Right lobe of liver (tissue), 6 donors: ENCODE results near the gene CCDC201. TPM values are rescaled to one million over a fixed set of nuclear protein-coding genes. Genes with fewer than 3 reads are reported as not detected.

Experiments used
- ATAC-seq, 4 donors: fragments of 200-7000 bp; cut with Tn5 transposase; one replicate each; pipeline ENCODE4 v1.9.1; 2020; ENCODE audit warnings: mild to moderate bottlenecking in 4 of 4, moderate library complexity in 4 of 4
- DNase-seq, 3 donors: peaks; one replicate each; pipeline ENCODE4 v3.0.0-alpha.2; 2020
- H3K27ac ChIP-seq, 3 donors: fragments of 200-600 bp; one replicate each; pipeline ENCODE4 v1.8.0; 2022
- H3K27me3 ChIP-seq, 2 donors: fragments of 200-600 bp; one replicate each; pipeline ENCODE4 v1.8.0; 2022
- H3K36me3 ChIP-seq, 4 donors: fragments of 200-600 bp; sonication (generic) in 1 of 4; one replicate each; pipeline versions ENCODE4 v1.5.1 to v1.8.0; 2017 to 2022; ENCODE audit warnings: control low read depth in 1 of 4
- H3K4me1 ChIP-seq, 4 donors: fragments of 200-600 bp; sonication (generic) in 1 of 4; one replicate each; pipeline versions ENCODE4 v1.5.1 to v1.8.0; 2017 to 2022; ENCODE audit warnings: control low read depth in 1 of 4
- H3K4me3 ChIP-seq, 3 donors: fragments of 200-600 bp; one replicate each; pipeline ENCODE4 v1.8.0; 2022
- H3K9me3 ChIP-seq, 4 donors: fragments of 200-600 bp; sonication (generic) in 1 of 4; one replicate each; pipeline versions ENCODE4 v1.5.1 to v1.8.0; 2017 to 2022; ENCODE audit warnings: control low read depth in 1 of 4
- POLR2A ChIP-seq: fragments of 450-650 bp; IDR thresholded peaks from one replicate; pipeline ENCODE4 v1.6.1; 2017; ENCODE audit warnings: antibody characterized with exemption, mild to moderate bottlenecking
- WGBS: methylation state at CpG from one replicate; pipeline ENCODE4 v1.1.6; 2018; ENCODE audit warnings: low coverage, low lambda C conversion rate; ENCODE audit not compliant: insufficient coverage; ENCODE audit errors: missing lambda C conversion rate; 5-methylcytosine and 5-hydroxymethylcytosine counted together
- intact Hi-C, 2 donors: fragments of 100-400 bp; cut with DNase I; formaldehyde crosslinking; loops; one replicate each; pipeline versions ENCODE4 v1.11.2 to v1.14.1; 2022
- total RNA-seq, 6 experiments: library from RNA; depleted of rRNA in 2 of 6; stranded (reverse); fragments of >200 nt in 2 of 6; fragmentation: NEBNext Ultra II Directional in 3 of 6; extraction: Animal tissue kit (Norgen Biotek cat#: 25700) in 3 of 6; gene quantifications; one replicate each; pipeline versions ENCODE4 v1.1.0 to v1.2.4, GENCODE V29; 2016 to 2023
- TF ChIP-seq, protein P1 (sequence below), 4 donors: fragments of 200-600 bp in 3 of 4; fragments of 450-650 bp in 1 of 4; IDR thresholded peaks; one replicate each; pipeline versions ENCODE4 v1.5.1 to v1.8.0; 2016 to 2022; ENCODE audit warnings: antibody characterized with exemption in 4 of 4, mild to moderate bottlenecking in 2 of 4
- donor health status: DM: no; HTN: yes; CAD: no.
- donor health status: DM: no; HTN: no; CAD: no.
- donor health status: DM: no; HTN: no; CAD: no.
- donor health status: DM: no; HTN: yes; CAD: no.
- donor health status: DM: no; HTN: yes; CAD: no.

The CCDC201 gene
- total RNA-seq, 6 experiments from 2014 or later: 0.07 TPM; not detected in 5

DNA sequence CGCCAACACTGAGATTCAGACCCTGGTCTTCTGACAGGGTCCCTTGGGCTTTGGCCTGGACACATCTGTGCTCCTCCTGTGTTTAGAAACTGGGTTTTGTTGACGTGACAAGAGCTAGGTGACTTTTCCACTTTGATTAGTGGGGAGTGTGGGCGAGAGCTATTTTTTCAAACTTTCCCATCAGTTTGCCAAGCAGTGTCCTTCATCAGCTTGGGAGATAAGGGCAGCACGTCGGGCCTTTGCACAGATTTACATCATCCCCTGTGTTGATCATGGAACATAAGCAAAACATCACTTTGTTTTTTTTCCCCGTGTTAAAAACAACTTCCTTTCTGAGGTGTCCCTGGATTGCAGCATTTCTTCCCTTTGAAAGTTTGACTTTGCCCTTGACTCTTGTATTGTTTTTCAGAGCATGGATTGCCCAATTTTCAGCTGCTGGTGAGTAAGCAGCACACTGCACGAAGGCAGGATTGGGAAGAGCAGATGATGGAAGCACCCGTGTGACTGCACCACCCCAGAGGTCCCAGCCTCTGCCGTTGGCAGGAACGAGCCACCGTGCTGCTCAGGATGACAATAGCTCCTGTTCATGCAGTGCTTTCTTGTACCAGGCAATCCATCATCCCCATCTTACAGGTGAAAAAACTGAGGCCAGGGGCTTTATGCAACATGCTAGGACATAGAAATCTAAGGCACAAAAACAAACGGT, 9.0 kb upstream of the CCDC201 start:
- TF ChIP-seq POLR2A: peak; percentile 82
- TF ChIP-seq, protein P1, sequence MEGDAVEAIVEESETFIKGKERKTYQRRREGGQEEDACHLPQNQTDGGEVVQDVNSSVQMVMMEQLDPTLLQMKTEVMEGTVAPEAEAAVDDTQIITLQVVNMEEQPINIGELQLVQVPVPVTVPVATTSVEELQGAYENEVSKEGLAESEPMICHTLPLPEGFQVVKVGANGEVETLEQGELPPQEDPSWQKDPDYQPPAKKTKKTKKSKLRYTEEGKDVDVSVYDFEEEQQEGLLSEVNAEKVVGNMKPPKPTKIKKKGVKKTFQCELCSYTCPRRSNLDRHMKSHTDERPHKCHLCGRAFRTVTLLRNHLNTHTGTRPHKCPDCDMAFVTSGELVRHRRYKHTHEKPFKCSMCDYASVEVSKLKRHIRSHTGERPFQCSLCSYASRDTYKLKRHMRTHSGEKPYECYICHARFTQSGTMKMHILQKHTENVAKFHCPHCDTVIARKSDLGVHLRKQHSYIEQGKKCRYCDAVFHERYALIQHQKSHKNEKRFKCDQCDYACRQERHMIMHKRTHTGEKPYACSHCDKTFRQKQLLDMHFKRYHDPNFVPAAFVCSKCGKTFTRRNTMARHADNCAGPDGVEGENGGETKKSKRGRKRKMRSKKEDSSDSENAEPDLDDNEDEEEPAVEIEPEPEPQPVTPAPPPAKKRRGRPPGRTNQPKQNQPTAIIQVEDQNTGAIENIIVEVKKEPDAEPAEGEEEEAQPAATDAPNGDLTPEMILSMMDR (IDR thresholded peaks at IDR 0.05): no peak
- no peak overlapping the region for H3K4me3 ChIP-seq
- ATAC-seq (peak; percentile 61 to 75 (median 68)), DNase-seq (peak in 2 of 3 donors; percentile 82 to 88)
- H3K4me1 ChIP-seq: peaks cover 0 to 53% (median 20%) of the 10 kb centered on the region in 4 donors
- peak overlapping the region; percentile 86 to 98 (median 97) for H3K27ac ChIP-seq
- H3K36me3 ChIP-seq: no peaks in the 10 kb centered on the region
- 25% methylated on average over 12 of the region's 12 CpGs for WGBS
- no peaks in the 10 kb centered on the region for H3K9me3 ChIP-seq
- intact Hi-C loops: loop anchor here in 1 of 2 donors (10.0 kb wide), 1 partner anchor 177 kb away; no protein-coding TSS in a partner anchor
- no peaks in the 10 kb centered on the region for H3K27me3 ChIP-seq

GRCh38 chr7:45881280-45881758, 8.4 kb upstream of the CCDC201 start:
- intact Hi-C loops: loop anchor here in 1 of 2 donors (10.0 kb wide), 1 partner anchor 177 kb away; no protein-coding TSS in a partner anchor
- 62% methylated on average over 7 of the region's 9 CpGs for WGBS
- H3K27ac ChIP-seq: peak overlapping the region; percentile 86 to 98 (median 97)
- H3K36me3 ChIP-seq: no peaks in the 10 kb centered on the region
- H3K4me3 ChIP-seq: no peak overlapping the region
- no peaks in the 10 kb centered on the region for H3K9me3 ChIP-seq
- ATAC-seq (no peak), DNase-seq (no peak)
- peaks cover 0 to 47% (median 17%) of the 10 kb centered on the region in 4 donors for H3K4me1 ChIP-seq
- no peaks in the 10 kb centered on the region for H3K27me3 ChIP-seq
- TF ChIP-seq POLR2A: no peak
- TF ChIP-seq, protein P1 (IDR thresholded peaks at IDR 0.05): no peak

- intact Hi-C loops: loop anchor here in 1 of 2 donors (10.0 kb wide), 1 partner anchor 176 kb away; no protein-coding TSS in a partner anchor
- H3K4me1 ChIP-seq: peaks cover 0 to 41% (median 13%) of the 10 kb centered on the region in 4 donors
- H3K4me3 ChIP-seq: no peak overlapping the region
- TF ChIP-seq, protein P1 (IDR thresholded peaks at IDR 0.05): no peak
- no peak for TF ChIP-seq POLR2A
- peak; percentile 35 to 60 (median 56) for ATAC-seq
- H3K36me3 ChIP-seq: no peaks in the 10 kb centered on the region
- H3K27me3 ChIP-seq: no peaks in the 10 kb centered on the region
- WGBS: 20% methylated on average over 1 of the region's 7 CpGs
- H3K27ac ChIP-seq: peak overlapping the region; percentile 86 to 98 (median 97)
- peak; percentile 65 to 93 (median 69) for DNase-seq
- no peaks in the 10 kb centered on the region for H3K9me3 ChIP-seq
Observed at GRCh38 chr7:45880433-45880860, 7.6 kb upstream of the CCDC201 start.

DNA sequence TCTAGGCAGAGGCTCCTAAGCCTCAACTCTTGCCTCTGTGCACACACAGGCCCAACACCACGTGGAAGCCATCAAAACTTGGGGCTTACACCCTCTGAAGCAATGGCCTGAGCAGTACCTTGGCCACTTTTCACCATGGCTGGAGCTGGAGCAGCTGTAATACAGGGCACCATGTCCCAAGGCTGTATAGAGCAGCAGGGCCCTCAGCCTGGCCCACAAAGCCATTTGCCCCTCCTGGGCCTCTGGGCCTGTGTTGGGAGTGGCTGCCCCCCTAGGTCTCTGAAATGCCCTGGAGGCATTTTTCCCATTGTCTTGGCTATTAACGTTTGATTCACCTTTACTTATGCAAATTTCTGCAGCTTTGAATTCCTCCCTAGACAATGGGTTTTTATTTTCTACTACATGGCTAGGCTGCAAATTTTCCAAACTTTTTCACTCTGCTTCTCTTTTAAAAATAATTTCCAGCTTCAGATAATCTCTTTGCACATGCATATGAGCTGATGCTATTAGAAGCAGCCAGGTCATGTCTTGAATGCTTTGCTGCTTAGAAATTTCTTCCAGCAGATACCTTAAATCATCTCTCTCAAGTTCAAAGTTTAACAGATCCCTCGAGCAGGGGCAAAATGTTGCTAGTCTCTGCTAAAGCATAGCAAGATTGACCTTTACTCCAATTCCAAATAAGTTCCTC, 5.7 kb upstream of the CCDC201 start:
- WGBS: 25% methylated on average over 3 of the region's 3 CpGs
- H3K4me1 ChIP-seq: peaks cover 0 to 29% (median 11%) of the 10 kb centered on the region in 4 donors
- H3K27me3 ChIP-seq: no peaks in the 10 kb centered on the region
- TF ChIP-seq, protein P1 (IDR thresholded peaks at IDR 0.05): no peak
- no peak for TF ChIP-seq POLR2A
- intact Hi-C loops: no loop called here
- no peak overlapping the region for H3K4me3 ChIP-seq
- ATAC-seq: no peak
- no peaks in the 10 kb centered on the region for H3K36me3 ChIP-seq
- H3K27ac ChIP-seq: no peak overlapping the region
- H3K9me3 ChIP-seq: no peaks in the 10 kb centered on the region
- no peak for DNase-seq
